ENCODE data around the gene AGTPBP1.
A peak's percentile ranks its signal among the peaks of the same experiment; 100 is the strongest.

The AGTPBP1 gene

DNA sequence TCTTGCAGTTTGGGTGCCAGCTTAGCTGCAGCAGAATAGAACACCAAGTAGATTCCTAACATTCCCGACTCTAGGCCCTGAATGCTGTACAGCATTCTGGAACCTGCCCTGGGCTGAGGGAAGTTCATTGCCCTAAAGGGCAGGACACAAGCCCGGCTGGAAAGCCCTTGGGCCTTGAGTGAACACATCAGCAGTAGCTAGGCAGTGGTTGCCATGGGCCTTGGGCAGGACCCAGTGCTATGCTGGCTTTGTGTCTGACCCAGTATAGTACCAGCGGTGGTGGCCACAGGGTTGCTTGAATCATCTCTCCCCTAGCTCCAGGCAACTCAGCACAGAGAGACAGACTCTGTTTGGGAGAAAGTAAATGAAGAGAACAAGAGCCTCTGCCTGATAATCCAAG lies 137.8 kb downstream of the AGTPBP1 start:
- no peak overlapping the region for H3K27ac Mint-ChIP-seq
- no peaks in the 10 kb centered on the region for H3K27me3 Mint-ChIP-seq (ENCODE audit: low read depth, poor library complexity)
- peaks cover 50% of the 10 kb centered on the region for H3K36me3 Mint-ChIP-seq (ENCODE audit: low read depth)
- no peak for TF ChIP-seq CTCF (IDR thresholded peaks at IDR 0.05)
- H3K9me3 Mint-ChIP-seq: peaks cover 8% of the 10 kb centered on the region
- H3K4me1 Mint-ChIP-seq: peaks cover 5% of the 10 kb centered on the region
- H3K4me3 Mint-ChIP-seq: no peak overlapping the region
- DNase-seq: no peak

DNA sequence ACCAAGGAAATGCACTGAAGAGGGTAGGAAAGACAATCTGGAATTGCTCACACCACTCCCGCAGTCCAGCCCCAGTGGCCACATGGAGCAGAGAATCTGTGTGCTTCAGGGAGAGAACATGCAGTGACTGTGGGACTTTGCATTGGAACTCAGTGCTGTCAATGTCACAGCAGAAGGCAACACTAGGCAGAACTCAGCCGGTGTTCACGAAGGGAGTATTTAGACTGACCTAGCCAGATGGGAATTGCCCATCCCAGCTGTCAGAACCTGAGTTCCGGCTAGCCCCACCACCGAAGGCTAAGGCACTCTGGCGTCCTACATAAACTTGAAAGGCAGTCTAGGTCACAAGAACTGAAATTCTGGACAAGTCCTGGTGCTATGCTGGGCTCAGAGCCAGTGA lies 139.0 kb downstream of the AGTPBP1 start:
- no peak overlapping the region for H3K4me3 Mint-ChIP-seq
- peaks cover 59% of the 10 kb centered on the region for H3K36me3 Mint-ChIP-seq (ENCODE audit: low read depth)
- peak overlapping the region; percentile 15 for H3K27ac Mint-ChIP-seq

DNA sequence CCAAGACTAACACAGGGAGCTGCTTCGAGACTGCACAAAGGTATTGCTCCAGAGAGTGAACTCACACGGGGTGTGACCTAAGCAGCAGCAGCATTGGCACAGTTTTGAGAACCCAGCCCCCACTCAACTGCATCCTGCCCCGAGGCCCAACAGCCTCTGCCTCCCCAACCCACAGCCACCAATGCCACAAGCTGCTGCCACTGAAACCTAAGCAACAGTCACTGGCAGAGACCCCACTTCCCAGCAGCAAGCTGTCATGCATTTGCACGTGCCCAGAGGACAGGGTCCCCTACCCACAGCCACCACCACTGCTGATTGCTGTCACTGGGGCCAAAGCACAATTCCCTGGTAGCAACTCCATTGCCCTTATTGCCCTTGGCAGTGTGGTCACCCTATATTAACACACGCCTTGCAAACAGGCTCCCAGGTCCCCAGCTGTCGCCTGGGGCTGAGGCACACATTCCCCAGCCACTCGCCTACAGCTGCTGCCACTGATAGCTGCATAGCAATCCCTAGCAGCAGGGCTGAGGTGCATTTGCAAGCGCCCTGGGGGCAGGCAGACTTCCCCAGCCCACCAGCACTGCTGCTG lies 141.0 kb downstream of the AGTPBP1 start:
- no peak overlapping the region for H3K4me3 Mint-ChIP-seq
- no peak for DNase-seq
- no peaks in the 10 kb centered on the region for H3K27me3 Mint-ChIP-seq (ENCODE audit: low read depth, poor library complexity)

More for the DNA sequence above, 139.0 kb downstream of the AGTPBP1 start:
- peaks cover 5% of the 10 kb centered on the region for H3K4me1 Mint-ChIP-seq
- H3K9me3 Mint-ChIP-seq: peaks cover 12% of the 10 kb centered on the region
- no peaks in the 10 kb centered on the region for H3K27me3 Mint-ChIP-seq (ENCODE audit: low read depth, poor library complexity)
- TF ChIP-seq CTCF (IDR thresholded peaks at IDR 0.05): no peak
- no peak for DNase-seq

GRCh38 chr9:85599540-85600105 lies 142.1 kb downstream of the AGTPBP1 start:
- Mint-ChIP-seq H3K4me1 (peaks cover 5% of the 10 kb centered on the region), H3K27me3 (ENCODE audit: low read depth, poor library complexity) (no peaks in the 10 kb centered on the region), H3K27ac (no peak overlapping the region), H3K36me3 (ENCODE audit: low read depth) (peaks cover 69% of the 10 kb centered on the region), H3K4me3 (no peak overlapping the region), H3K9me3 (peaks cover 12% of the 10 kb centered on the region)
- TF ChIP-seq CTCF (IDR thresholded peaks at IDR 0.05): no peak
- DNase-seq: no peak

More for the DNA sequence above, 141.0 kb downstream of the AGTPBP1 start:
- Mint-ChIP-seq H3K36me3 (ENCODE audit: low read depth) (peaks cover 71% of the 10 kb centered on the region), H3K27ac (peak overlapping the region; percentile 38), H3K9me3 (peaks cover 12% of the 10 kb centered on the region), H3K4me1 (peaks cover 5% of the 10 kb centered on the region)
- no peak for TF ChIP-seq CTCF (IDR thresholded peaks at IDR 0.05)

DNA sequence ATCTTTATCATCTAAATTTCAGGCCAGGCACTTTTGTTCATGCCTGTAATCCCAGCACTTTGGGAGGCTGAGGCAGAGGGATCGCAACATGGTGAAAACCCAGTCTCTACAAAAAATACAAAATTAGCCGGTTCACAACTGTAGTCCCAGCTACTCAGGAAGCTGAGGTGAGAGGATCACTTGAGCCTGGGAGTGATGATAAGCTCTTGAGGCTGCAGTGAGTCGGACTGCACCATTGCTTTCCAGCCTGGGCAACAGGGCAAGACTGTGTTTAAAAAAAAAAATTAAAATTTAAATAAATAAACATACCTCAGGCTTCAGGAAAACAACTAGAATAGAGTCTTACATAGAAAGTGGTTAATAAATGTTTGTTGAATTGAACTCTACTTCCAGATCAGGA lies 147.4 kb downstream of the AGTPBP1 start:
- Mint-ChIP-seq H3K27ac (no peak overlapping the region), H3K27me3 (ENCODE audit: low read depth, poor library complexity) (no peaks in the 10 kb centered on the region), H3K9me3 (peaks cover 4% of the 10 kb centered on the region), H3K36me3 (ENCODE audit: low read depth) (peaks cover 33% of the 10 kb centered on the region), H3K4me1 (no peaks in the 10 kb centered on the region), H3K4me3 (no peak overlapping the region)
- DNase-seq: no peak
- TF ChIP-seq CTCF (IDR thresholded peaks at IDR 0.05): no peak

DNA sequence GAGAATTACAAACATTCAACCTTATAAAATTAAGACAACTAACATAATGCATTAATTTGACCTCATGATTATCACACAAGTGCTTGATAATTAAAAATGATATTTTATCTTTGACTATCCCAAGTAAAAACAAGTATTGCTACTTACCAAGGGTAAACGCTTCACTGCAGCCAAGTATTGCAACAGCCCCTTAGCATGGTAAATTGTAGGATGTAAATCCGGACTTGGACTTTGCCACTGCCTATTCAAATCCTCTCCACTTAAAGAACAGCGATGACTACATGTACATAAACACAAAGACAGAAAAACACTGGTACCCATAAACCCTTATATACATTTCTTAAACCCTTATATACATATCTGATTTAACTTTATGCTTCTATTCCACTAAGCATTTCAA lies 155.1 kb downstream of the AGTPBP1 start:
- TF ChIP-seq CTCF (IDR thresholded peaks at IDR 0.05): no peak
- Mint-ChIP-seq H3K9me3 (no peaks in the 10 kb centered on the region), H3K27me3 (ENCODE audit: low read depth, poor library complexity) (no peaks in the 10 kb centered on the region), H3K4me3 (no peak overlapping the region), H3K36me3 (ENCODE audit: low read depth) (peaks cover 21% of the 10 kb centered on the region), H3K27ac (no peak overlapping the region), H3K4me1 (no peaks in the 10 kb centered on the region)
- no peak for DNase-seq
